HG02840 (cell line): ENCODE data around the gene IRF1.

Experiments
- ATAC-seq: cut with Tn5 transposase; IDR thresholded peaks from one replicate; pipeline ENCODE4 v1.9.1; 2021; ENCODE audit warnings: mild to moderate bottlenecking, moderate library complexity, moderate number of reproducible peaks; ENCODE audit not compliant: unreplicated experiment, low FRiP score

Gene IRF1

DNA sequence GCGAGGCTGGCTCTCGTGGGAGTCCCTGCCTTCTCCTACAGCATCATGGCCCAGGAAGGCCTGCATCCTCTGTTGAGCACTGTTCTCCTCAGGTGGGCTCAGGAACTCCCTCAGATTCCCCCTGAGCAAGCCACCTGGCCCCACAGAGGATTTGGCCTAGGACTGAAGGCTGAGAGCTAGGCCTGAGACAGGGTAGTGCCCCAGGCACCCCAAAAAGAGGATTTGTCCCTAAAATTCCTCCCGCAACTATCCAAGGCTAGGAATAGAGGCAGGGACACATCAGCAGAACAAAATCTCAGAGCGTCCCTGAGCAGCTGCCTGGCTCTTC lies 11.0 kb upstream of the IRF1 start:
- ATAC-seq: no peak

GRCh38 chr5:132500931-132501628 lies 10.5 kb upstream of the IRF1 start:
- ATAC-seq: no peak

DNA sequence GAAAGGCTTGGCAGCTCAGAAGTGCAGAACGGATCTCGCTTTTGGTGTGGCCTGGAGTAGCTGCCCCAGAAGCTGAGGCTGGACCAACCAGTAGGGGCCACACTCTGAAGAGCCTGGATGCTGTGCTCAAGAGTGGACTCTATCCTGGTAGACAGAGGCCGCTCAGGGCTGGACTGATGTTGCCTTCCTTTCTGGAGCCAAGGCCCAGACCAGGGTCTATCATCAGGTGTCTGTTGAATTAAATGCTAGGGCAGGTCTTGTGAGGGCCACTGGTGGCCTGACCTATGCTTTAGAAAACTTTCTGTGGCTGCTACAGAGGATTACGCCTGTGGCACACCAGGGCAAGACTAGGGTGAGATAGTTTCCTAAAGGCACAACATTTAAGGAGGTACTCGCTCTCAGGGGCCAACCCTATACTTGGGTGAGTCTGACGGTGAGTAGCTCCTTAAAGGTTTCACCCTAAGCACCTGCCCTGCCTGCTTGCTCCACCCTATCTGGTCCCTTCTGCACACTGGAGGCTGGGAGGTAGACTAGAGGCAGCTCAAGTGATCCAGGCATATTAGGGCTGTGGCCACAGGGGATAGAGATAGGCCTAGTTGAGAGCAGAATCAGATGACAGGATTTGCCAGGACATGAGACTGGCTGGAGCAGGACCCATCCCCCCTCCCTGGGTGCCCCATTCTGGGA lies 9.8 kb upstream of the IRF1 start:
- no peak for ATAC-seq

- ATAC-seq: no peak
Observed at GRCh38 chr5:132499440-132500243, 9.1 kb upstream of the IRF1 start.

GRCh38 chr5:132498686-132499271 lies 8.2 kb upstream of the IRF1 start:
- ATAC-seq: no peak

GRCh38 chr5:132498152-132498551 lies 7.6 kb upstream of the IRF1 start:
- no peak for ATAC-seq

GRCh38 chr5:132497488-132497997 lies 7.0 kb upstream of the IRF1 start:
- no peak for ATAC-seq

DNA sequence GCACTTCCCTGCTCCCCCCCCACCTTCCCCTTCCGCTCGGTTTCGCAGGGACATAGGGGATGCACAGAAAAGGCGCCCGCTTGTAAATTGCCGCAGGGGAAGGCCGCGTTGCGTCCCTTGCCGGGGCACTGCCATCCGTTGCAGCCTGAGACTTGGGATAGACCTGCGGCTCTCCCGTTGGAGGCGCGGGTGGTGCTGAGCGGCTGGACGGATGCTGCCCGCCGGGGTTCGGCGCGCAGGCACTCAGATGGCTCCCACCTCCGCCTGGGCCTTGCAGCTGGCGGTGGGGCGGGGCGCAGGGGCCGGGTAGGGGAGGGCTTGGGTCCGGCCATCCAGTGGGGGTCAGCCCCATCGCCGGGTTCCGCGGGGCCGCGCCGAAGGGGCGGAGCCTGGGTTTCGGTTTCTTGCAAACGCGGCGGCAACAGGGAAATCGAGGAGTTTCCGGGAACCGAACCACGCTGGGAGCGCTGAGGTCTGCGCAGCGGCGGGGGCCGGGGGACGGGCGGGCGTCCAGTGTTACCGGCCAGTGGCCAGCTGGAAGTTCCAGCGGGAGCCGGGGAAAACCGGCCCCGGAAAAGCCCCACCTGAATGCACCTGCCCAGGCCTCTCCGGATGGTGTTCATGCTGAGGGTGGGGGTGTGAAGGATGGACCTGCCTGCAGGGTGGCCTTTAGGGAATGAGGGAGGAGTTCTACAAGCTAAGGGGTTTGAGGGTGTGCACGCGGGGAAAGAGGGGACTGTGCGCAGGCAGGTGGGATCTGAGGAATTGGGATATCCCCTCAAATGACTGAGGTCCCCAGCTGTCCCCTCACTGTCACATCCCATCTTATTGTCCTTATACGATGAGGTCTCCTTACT lies 6.3 kb upstream of the IRF1 start:
- ATAC-seq: peak; percentile 49

GRCh38 chr5:132496191-132496630 lies 5.6 kb upstream of the IRF1 start:
- ATAC-seq: peak; percentile 32

DNA sequence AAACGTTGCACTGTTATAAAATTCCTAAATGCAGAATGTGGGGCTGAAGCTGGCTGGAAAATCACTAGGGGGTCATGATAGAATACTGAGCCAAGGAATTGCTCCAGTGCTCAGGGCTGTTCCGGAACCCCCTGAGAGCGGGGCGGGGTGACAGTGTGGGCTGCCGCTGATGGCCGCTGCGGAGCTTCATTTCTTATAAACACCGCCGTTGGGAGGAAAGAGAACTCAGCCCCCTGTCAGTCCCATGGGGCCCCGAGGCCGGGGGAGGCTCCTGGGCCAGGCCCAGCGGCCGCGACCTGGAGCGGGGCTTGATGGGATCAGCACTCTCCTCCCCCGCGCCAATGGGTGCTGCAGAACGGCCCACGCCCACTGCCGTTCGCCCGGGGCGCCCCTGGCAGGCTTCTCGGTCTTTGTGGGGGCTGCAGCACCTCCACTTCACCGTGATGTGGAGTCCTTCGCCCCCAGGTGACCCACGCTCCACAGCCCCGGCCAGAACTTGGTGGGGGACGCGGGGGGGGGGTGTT lies 5.2 kb upstream of the IRF1 start:
- peak; percentile 33 for ATAC-seq

DNA sequence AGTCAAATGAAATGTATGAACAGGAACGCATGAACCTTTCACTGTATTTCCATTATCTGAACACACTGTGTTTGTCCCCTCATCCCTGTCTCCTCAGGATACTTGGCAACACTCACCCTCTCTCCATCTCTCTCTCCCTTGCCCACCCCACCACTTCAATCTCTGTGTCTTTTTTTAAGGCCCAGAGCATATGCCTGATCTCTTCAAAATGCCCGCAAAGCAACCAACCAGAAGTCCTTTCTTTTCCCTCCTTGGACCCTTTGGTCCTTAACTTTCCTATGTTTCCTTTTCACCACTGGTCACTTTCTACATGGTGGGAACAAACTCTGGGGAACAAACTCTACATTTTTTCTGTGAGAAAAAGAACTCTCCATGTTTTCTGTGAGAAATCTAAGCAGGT lies 3.2 kb upstream of the IRF1 start:
- ATAC-seq: no peak

DNA sequence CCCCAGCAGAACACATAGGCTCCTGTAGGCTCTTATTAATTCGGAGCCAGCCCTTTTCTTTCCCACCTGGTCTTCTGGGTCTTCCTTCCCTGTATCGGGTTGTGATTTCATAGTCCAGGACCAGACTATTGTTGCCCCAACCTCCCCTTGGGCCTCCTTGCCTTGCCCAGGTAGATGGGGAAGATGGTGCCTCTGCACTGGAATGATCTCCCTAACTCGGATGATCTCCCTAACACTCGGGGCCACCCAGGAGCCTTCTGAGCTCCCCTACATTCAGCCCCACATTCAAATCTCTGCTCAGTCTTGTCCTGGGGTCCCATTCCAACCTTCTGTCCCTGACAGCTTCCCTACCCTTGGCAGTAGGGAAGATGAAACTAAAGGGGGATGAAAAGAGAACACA lies 2.7 kb upstream of the IRF1 start:
- no peak for ATAC-seq

DNA sequence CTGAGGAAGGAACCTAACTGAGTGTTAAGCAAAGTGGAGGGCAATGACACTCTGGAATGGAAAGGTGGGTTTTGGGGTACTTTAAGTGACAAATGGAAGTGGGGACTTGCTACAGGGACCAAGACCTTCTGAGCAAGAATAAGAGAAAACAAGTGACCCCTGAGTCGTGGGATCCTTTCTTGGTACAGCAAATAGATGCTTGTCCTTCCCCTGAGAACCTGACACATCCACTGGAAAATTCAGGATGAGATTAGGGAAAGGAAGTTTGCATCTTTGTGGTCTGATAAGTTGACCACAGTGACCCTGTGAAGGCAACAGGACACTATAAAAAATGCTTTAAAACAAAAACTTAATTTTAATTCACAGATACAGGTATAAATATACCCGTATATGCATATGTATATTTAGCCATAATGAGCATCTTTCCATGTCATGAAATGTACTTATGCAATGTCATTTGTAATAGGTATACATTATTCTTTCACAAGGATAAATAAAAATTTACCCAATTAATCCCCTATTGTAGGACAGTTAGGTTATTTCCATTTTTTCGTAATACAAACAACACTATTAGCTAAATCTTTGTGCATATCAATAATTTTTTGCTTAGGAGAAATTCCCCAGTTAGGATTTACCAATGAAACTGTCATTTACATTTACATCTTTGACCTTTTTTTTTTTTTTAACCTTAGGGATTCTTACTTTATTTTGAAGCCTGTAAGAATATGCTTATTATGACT lies 2.0 kb upstream of the IRF1 start:
- no peak for ATAC-seq

GRCh38 chr5:132491368-132492364 lies 1.1 kb upstream of the IRF1 start:
- peak; percentile 23 for ATAC-seq

DNA sequence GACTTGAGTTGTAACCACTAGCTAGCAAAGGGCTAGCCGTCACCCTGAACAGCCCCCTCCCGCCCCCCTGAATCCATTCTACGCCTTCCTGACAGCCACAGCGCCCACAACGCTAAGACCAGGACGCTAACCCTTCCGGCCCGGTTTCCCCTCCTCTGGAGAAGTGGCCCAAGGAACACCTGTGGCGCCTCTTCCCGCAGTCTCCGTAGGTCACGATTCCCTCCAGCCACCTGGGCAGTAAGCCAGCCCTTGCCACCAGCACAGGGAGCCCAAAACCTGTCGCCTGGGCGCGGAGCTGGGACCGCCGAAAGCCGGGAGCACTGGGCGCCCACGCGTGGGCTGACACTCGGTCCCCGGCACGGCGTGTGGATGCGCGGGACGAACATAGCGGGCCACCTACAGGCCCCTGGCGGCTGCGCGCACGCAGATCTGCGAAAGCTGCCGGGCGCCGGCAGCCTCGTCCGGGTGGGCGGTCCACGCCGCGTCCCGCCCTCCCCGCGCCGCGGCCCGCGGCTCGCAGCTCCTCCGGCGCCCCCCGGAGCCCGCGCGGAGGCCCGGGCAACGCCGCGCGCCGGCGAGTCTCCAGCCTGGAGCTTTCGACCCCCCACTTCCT lies 596 bp downstream of the IRF1 start:
- ATAC-seq: peak; percentile 28

DNA sequence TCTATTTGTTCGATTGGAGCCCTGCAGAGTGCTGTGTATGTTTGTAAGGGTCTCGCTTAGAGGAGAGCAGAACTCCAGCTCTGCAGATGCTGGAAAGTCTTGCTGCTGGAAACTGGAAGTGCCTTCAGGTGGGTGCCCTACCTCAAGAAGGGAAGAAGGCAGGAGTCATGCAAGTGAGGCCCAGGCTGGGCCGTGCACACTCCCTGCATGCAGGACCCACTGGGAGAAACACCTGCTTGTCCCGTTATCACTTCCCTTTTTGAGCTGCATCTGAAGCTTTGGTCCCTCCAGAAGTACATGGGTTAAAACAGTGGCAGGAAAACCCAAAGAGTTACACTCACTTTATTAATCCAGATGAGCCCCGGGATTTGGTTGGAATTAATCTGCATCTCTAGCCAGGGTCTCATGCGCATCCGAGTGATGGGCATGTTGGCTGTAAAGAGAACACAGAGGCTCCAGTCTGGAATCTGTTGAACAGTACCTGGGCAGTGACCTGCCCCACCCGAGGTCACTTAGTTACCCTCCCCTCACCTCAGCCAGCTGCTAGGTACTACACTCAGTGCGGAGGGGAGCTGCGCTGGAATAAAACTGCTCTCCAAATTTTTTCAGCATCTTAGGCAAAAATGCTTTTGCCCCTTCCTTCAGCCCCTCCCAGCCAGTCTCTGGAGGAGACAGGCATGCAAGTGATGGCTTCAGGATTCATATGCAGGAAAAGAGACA lies 1.4 kb downstream of the IRF1 start:
- ATAC-seq: no peak

- no peak for ATAC-seq
Observed at GRCh38 chr5:132488590-132488989, 2.0 kb downstream of the IRF1 start.
